GM12873 (cell line): ENCODE measurements around the gene EYA2.

Experiments used
- TF ChIP-seq, protein P1 (sequence below): IDR thresholded peaks from 2 replicates; pipeline ENCODE4 v1.5.1; 2012; ENCODE audit warnings: low read depth, mild to moderate bottlenecking, moderate library complexity, low read length, control low read depth; ENCODE audit not compliant: insufficient read depth; ENCODE audit errors: missing control alignments

The EYA2 gene

DNA sequence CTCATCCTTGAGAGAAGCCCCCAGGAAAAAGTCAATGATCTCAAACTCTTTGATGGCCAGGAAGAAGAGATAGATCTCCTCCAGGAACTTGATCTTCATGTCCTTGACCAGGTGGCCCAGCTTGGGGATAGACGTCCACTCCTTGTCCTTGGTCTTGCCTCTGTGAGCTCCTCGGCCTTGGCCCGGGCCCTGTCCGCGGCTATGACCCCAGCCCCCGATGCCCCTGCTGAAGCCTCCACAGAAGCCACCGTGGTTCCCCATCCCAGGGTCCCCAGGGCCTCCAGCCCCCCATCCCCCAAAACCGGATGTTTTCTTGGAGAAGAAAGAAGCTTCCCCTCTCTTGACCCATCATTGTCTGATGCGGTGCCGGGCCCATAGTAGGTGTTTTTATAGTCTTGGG, 266.8 kb downstream of the EYA2 start:
- TF ChIP-seq, protein P1, sequence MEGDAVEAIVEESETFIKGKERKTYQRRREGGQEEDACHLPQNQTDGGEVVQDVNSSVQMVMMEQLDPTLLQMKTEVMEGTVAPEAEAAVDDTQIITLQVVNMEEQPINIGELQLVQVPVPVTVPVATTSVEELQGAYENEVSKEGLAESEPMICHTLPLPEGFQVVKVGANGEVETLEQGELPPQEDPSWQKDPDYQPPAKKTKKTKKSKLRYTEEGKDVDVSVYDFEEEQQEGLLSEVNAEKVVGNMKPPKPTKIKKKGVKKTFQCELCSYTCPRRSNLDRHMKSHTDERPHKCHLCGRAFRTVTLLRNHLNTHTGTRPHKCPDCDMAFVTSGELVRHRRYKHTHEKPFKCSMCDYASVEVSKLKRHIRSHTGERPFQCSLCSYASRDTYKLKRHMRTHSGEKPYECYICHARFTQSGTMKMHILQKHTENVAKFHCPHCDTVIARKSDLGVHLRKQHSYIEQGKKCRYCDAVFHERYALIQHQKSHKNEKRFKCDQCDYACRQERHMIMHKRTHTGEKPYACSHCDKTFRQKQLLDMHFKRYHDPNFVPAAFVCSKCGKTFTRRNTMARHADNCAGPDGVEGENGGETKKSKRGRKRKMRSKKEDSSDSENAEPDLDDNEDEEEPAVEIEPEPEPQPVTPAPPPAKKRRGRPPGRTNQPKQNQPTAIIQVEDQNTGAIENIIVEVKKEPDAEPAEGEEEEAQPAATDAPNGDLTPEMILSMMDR = no peak

DNA sequence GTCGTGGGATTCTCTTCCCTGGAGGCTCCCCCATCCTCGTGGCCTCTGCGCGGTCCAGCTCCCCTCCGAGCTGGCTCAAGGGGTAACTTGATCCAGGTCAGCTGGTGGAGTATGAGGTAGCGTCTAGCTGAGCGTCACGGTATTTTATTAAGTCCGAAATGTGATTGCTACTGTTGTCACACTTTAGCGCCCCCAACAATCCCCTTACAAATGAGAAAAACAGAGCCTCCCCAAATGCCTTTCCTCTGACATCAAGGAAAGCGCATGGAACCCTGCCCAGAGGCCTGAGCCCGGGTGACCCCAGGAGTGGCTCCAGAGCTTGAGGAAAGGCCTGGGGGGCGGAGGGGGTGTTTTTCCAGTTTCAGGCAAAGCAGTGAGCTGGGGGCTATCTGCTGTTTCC, 269.5 kb downstream of the EYA2 start:
- TF ChIP-seq, protein P1 = no peak

DNA sequence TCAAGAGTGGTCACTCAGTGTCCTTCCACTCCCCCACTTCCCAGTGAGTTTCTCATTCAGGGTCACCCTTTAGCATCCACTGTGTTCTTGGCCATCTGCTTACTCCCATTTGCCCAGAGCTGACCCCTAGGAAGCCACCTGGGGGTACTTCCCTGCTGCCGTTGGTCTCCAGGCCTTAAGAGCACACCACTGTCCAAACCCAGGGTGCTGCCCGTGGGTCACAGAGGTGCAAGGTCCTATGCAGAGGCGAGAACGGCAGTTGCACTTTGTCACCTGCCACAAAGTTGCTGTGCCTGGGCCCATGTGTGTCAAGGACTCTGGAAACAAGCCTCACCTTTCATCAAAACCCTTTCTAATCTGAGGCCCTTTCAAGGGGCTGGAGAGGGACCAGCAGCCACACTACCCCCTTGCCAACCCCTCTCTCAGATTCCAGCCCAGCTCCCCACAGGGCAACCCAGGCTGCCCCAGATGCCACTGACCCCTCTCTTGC, 270.8 kb downstream of the EYA2 start:
- TF ChIP-seq, protein P1 = no peak

DNA sequence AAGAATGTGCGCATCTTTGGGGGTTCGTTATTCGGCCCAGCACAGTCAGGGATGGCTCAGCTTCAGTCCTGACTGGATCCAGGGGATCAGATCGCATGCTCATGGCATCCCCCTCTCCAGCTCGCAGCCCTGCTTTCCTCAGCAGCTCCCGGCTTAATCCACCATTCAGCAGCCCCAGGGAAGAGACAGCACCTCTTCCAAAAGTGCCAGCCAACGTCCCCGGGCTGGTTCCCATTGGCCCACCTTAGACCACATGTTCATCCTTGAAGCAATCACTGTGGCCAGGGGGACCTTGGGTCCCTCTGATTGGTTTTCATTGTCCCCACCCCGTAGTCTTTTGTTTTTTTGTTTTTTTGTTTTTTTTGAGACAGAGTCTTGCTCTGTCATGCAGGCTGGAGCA, 273.2 kb downstream of the EYA2 start:
- TF ChIP-seq, protein P1 = no peak

DNA sequence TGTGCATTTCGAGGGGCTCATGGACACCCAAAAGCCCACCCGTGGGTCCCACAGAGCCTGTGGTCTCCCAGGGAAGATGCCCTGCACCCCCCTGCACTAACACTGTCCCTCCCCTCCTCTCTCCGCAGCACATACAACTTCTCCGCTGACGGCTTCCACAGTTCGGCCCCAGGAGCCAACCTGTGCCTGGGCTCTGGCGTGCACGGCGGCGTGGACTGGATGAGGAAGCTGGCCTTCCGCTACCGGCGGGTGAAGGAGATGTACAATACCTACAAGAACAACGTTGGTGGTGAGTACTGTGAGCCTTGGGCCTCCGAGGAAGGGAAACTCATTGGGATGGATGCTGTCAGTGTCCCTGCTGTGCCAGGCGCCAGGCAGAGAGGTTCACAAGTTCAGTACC, 277.9 kb downstream of the EYA2 start:
- TF ChIP-seq, protein P1 = no peak

DNA sequence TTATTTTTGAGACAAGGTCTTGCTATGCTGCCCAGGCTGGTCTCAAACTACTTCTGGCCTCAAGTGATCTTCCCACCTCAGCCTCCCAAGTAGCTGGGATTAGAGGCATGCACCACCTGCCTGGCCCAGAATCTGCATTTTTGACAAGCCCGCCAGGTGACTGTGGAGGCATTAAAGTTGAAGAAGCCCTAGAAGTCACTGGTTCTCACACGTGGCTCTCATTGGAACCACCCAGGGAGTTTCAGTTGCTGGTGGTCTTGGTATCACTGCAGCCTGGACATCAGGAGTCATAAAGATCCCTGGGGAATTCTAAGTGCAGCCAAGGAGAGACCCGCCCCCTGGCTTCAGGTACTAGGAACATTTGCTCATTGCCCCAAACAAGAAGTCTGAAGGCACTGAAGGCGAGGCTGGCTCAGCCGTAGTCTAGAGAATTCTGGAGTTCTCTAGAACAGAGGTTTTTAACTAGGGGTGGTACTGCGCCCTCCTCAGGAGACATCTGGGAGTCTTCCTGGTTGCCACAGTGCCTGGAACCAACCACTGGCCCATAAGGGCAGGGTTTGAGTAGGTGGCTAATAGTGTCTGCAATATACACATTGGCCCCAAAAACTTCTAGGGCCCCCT, 279.1 kb downstream of the EYA2 start:
- TF ChIP-seq, protein P1 = peak; percentile 6

DNA sequence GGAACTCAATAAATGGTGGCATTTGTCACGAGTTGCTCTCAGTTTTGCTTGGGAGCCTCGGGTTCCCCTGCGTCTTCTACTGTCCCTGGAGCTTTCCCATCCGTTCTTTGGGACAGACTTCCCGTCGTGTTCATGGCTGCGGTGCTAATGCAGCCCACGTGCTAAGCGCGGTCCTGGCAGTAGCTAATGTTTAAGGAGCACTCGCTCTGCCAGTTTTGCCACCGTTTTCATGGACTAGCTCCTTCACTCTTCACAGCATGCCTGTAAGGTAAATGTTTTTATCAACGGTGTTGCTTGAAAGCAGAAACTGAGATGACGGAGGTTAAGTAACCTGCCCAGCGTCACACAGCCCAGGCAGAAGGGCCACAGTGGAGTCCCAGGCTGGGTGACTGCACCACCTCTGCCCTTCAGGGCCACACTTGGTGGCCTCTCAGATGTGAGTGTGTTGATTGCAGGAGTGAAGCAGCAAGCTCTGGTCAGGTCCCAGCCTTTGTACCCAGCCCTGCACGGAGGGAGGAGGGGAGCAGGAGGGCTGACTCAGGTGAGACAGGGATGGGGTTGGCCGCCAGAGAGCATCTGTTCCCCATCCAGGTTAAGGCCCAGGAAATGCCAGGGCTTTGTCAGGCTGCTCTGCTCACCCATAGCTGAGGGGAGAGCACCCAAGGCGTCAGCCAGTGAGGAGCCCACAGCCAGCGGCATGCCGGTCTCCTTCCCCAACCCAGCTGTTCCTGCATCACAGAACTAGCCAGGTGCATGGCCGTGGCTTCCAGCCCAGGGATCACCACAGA, 280.0 kb downstream of the EYA2 start:
- TF ChIP-seq, protein P1 = no peak
